ENCODE measurements around the gene KCNMB1.

The KCNMB1 gene

DNA sequence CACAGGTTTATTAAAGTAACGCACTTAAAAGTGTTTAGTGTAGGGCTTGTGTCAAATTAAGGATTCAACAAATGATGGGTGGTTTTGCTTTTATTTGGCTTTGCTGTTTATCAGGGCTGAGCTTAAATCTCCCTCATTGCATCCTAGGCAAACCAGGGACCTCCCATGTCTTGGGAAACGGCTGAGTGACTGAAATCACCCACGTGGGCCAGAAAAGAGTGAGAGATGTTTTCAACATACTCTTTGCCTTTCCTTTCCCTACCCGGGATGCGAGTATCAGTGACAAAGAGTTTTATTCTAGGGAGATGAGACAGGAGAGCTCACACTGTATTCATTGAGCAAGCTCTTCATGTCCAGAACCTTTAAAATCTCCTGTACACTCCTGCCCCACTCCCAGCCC lies 23.3 kb downstream of the KCNMB1 start:
- no peaks in the 10 kb centered on the region for H3K36me3 ChIP-seq (ENCODE audit: control insufficient read depth in 5 of 5, insufficient read depth in 5 of 5, low read length in 5 of 5)
- H3K27me3 ChIP-seq (ENCODE audit: control insufficient read depth in 5 of 5, insufficient read depth in 4 of 5, low read length in 5 of 5): no peaks in the 10 kb centered on the region
- H3K9me3 ChIP-seq (ENCODE audit: control insufficient read depth in 5 of 5, low read length in 5 of 5): no peaks in the 10 kb centered on the region
- no peak overlapping the region for H3K4me3 ChIP-seq (ENCODE audit: low read depth in 1 of 5, low read length in 5 of 5)
- peaks cover 4 to 28% (median 16%) of the 10 kb centered on the region in 5 donors for H3K4me1 ChIP-seq (ENCODE audit: control insufficient read depth in 5 of 5, insufficient read depth in 5 of 5, low read length in 5 of 5)
- H3K27ac ChIP-seq (ENCODE audit: low read depth, low read length): no peak overlapping the region
- H3K9ac ChIP-seq (ENCODE audit: low read length in 5 of 5): no peak overlapping the region

DNA sequence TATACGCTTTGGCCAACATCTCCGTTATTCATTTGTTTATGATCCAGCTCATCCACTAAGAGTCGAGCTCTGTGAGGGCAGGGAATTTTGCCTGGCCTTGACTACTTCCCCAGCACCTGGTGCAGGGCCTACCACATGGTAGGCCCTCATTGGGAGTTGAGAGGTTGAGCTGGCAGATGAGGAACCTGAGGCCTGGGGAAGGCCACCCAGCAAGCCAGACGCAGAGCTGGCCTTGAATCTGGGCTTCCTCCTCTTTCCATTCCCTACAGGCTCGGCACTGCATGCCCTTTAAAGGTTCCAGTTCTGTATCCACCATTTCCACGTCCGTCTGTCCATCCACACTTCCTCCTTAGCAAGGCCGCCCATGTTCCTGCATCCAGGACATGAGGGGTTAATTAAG lies 24.2 kb downstream of the KCNMB1 start:
- no peak overlapping the region for H3K4me3 ChIP-seq (ENCODE audit: low read depth in 1 of 5, low read length in 5 of 5)
- H3K27me3 ChIP-seq (ENCODE audit: control insufficient read depth in 5 of 5, insufficient read depth in 4 of 5, low read length in 5 of 5): no peaks in the 10 kb centered on the region
- no peak overlapping the region for H3K9ac ChIP-seq (ENCODE audit: low read length in 5 of 5)
- H3K27ac ChIP-seq (ENCODE audit: low read depth, low read length): no peak overlapping the region
- H3K36me3 ChIP-seq (ENCODE audit: control insufficient read depth in 5 of 5, insufficient read depth in 5 of 5, low read length in 5 of 5): no peaks in the 10 kb centered on the region
- H3K9me3 ChIP-seq (ENCODE audit: control insufficient read depth in 5 of 5, low read length in 5 of 5): no peaks in the 10 kb centered on the region
- peaks cover 4 to 36% (median 19%) of the 10 kb centered on the region in 5 donors for H3K4me1 ChIP-seq (ENCODE audit: control insufficient read depth in 5 of 5, insufficient read depth in 5 of 5, low read length in 5 of 5)

DNA sequence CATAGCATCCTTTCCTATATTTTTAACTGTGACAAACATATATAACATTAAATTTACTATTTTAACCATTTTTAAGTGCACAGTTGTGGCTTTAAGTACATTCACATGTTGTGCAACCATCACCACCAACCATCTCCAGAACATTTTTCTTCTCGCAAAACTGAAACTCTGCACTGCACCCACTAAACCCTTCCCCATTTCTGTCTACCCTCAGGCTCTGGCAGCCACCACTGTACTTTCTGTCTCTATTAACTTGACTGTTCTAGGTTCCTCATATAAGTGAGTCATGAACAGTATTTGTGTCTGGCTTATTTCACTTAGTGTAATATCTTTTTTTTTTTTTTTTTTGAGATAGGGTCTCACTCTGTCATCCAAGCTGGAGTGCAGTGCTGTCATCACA lies 25.5 kb downstream of the KCNMB1 start:
- Histone ChIP-seq H3K4me3 (ENCODE audit: low read depth in 1 of 5, low read length in 5 of 5) (no peak overlapping the region), H3K27me3 (ENCODE audit: control insufficient read depth in 5 of 5, insufficient read depth in 4 of 5, low read length in 5 of 5) (no peaks in the 10 kb centered on the region), H3K36me3 (ENCODE audit: control insufficient read depth in 5 of 5, insufficient read depth in 5 of 5, low read length in 5 of 5) (no peaks in the 10 kb centered on the region), H3K9me3 (ENCODE audit: control insufficient read depth in 5 of 5, low read length in 5 of 5) (no peaks in the 10 kb centered on the region), H3K4me1 (ENCODE audit: control insufficient read depth in 5 of 5, insufficient read depth in 5 of 5, low read length in 5 of 5) (peaks cover 7 to 48% (median 31%) of the 10 kb centered on the region in 5 donors), H3K9ac (ENCODE audit: low read length in 5 of 5) (no peak overlapping the region), H3K27ac (ENCODE audit: low read depth, low read length) (no peak overlapping the region)

DNA sequence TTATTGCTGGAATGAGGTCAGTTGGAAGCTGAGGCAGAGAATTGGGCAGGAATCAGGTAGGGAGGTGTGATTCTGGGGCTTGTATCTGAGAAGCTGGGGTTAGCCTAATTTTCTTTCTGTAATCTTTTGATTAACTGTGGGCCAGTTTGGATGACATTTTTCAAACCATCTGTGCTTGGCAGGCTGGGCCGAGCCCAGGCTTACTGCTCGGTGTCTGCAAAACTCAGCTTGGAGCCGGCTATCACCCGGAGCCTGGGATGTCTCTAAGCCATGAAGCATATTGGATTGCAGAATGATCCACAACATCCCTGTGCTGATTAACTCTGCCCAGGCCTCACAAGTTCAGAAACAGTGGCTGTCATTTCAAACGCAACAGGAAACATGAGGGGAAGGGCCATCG lies 26.5 kb downstream of the KCNMB1 start:
- H3K4me3 ChIP-seq (ENCODE audit: low read depth in 1 of 5, low read length in 5 of 5): no peak overlapping the region
- no peaks in the 10 kb centered on the region for H3K27me3 ChIP-seq (ENCODE audit: control insufficient read depth in 5 of 5, insufficient read depth in 4 of 5, low read length in 5 of 5)
- no peak overlapping the region for H3K9ac ChIP-seq (ENCODE audit: low read length in 5 of 5)
- H3K9me3 ChIP-seq (ENCODE audit: control insufficient read depth in 5 of 5, low read length in 5 of 5): no peaks in the 10 kb centered on the region
- peak overlapping the region; percentile 11 for H3K27ac ChIP-seq (ENCODE audit: low read depth, low read length)
- no peaks in the 10 kb centered on the region for H3K36me3 ChIP-seq (ENCODE audit: control insufficient read depth in 5 of 5, insufficient read depth in 5 of 5, low read length in 5 of 5)
- peaks cover 7 to 57% (median 33%) of the 10 kb centered on the region in 5 donors for H3K4me1 ChIP-seq (ENCODE audit: control insufficient read depth in 5 of 5, insufficient read depth in 5 of 5, low read length in 5 of 5)

DNA sequence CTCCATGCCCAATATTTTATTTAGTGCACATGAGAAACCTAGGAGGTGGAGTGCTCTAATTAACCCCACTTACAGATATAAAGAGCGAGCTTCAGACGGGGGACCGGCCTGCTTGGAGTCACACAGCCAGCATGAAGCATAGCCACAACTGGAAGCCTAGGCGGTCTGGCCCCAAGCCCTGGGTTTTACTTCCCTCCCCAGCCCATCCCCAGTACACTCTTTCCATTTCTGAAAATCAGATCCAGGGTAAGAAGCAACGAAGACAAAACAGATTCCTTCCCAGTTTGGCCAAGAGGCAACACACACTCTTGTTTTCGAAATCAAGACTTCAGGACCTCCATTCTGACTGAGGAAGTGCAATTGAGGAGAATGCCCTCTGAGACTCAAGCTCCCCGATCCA lies 27.1 kb downstream of the KCNMB1 start:
- no peak overlapping the region for H3K4me3 ChIP-seq (ENCODE audit: low read depth in 1 of 5, low read length in 5 of 5)
- peak overlapping the region; percentile 11 for H3K27ac ChIP-seq (ENCODE audit: low read depth, low read length)
- no peaks in the 10 kb centered on the region for H3K9me3 ChIP-seq (ENCODE audit: control insufficient read depth in 5 of 5, low read length in 5 of 5)
- no peaks in the 10 kb centered on the region for H3K36me3 ChIP-seq (ENCODE audit: control insufficient read depth in 5 of 5, insufficient read depth in 5 of 5, low read length in 5 of 5)
- no peaks in the 10 kb centered on the region for H3K27me3 ChIP-seq (ENCODE audit: control insufficient read depth in 5 of 5, insufficient read depth in 4 of 5, low read length in 5 of 5)
- H3K9ac ChIP-seq (ENCODE audit: low read length in 5 of 5): no peak overlapping the region
- peaks cover 7 to 62% (median 33%) of the 10 kb centered on the region in 5 donors for H3K4me1 ChIP-seq (ENCODE audit: control insufficient read depth in 5 of 5, insufficient read depth in 5 of 5, low read length in 5 of 5)

DNA sequence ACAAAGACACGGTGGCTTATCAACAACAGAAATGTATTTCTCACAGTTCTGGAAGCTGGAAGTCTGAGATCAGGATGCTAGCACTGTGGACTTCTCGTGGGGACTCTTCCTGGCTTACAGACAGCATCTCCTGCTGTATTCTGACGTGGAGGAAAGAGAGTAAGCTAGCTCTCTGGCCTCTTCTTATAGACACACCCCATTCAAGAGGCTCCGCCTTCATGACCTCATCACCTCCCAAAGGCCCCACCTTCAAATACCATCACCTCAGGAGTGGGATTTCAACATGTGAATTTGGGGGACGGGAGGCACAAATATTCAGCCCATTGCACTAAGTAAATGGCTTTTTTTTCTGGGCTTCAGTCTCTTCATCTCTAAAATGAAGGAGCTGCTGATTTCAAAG lies 27.6 kb downstream of the KCNMB1 start:
- H3K27me3 ChIP-seq (ENCODE audit: control insufficient read depth in 5 of 5, insufficient read depth in 4 of 5, low read length in 5 of 5): no peaks in the 10 kb centered on the region
- H3K27ac ChIP-seq (ENCODE audit: low read depth, low read length): no peak overlapping the region
- H3K36me3 ChIP-seq (ENCODE audit: control insufficient read depth in 5 of 5, insufficient read depth in 5 of 5, low read length in 5 of 5): no peaks in the 10 kb centered on the region
- H3K9me3 ChIP-seq (ENCODE audit: control insufficient read depth in 5 of 5, low read length in 5 of 5): no peaks in the 10 kb centered on the region
- H3K4me1 ChIP-seq (ENCODE audit: control insufficient read depth in 5 of 5, insufficient read depth in 5 of 5, low read length in 5 of 5): peaks cover 7 to 63% (median 33%) of the 10 kb centered on the region in 5 donors
- H3K4me3 ChIP-seq (ENCODE audit: low read depth in 1 of 5, low read length in 5 of 5): no peak overlapping the region
- H3K9ac ChIP-seq (ENCODE audit: low read length in 5 of 5): no peak overlapping the region

DNA sequence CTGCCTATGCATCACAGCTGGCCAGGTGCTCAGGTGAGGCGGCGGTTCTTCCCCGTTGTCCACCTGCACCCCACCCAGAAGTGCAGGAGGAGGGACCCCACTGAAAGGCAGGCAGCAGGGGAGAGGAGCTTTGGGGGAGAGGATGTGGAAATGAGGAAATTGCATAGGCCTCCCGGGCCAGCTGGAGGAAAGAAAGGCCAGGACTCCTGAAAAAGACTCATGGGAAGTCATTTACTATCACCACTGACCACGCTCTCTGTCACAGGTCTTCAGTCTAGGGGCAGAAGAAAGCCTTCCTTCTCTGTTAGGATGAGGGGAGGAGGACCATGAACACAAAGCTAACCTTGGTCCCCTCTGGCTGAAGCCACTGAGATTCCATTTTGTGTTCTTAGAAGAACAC lies 28.1 kb downstream of the KCNMB1 start:
- no peak overlapping the region for H3K9ac ChIP-seq (ENCODE audit: low read length in 5 of 5)
- H3K27ac ChIP-seq (ENCODE audit: low read depth, low read length): peak overlapping the region; percentile 10
- H3K4me3 ChIP-seq (ENCODE audit: low read depth in 1 of 5, low read length in 5 of 5): no peak overlapping the region
- no peaks in the 10 kb centered on the region for H3K36me3 ChIP-seq (ENCODE audit: control insufficient read depth in 5 of 5, insufficient read depth in 5 of 5, low read length in 5 of 5)
- no peaks in the 10 kb centered on the region for H3K9me3 ChIP-seq (ENCODE audit: control insufficient read depth in 5 of 5, low read length in 5 of 5)
- H3K4me1 ChIP-seq (ENCODE audit: control insufficient read depth in 5 of 5, insufficient read depth in 5 of 5, low read length in 5 of 5): peaks cover 7 to 63% (median 33%) of the 10 kb centered on the region in 5 donors
- no peaks in the 10 kb centered on the region for H3K27me3 ChIP-seq (ENCODE audit: control insufficient read depth in 5 of 5, insufficient read depth in 4 of 5, low read length in 5 of 5)

DNA sequence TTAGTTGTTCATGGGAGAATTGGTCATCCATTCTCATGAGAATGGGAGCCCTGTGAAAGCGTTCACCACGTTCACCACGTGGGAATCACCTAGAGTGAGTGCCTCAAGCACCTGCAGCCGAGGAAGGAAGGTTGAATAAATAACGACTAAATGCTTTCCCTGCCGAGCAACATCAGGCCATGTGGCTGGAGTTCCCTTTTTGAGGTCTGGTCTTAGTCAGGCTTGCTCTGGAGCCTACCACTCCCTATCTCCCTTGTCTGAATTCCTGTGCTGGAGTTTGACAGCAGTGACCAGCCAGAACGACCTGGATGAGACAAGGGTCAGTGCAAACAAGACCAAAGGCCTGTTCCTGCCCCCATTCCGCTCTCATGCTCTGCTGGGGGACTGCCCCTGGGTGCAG lies 28.5 kb downstream of the KCNMB1 start:
- peaks cover 7 to 66% (median 33%) of the 10 kb centered on the region in 5 donors for H3K4me1 ChIP-seq (ENCODE audit: control insufficient read depth in 5 of 5, insufficient read depth in 5 of 5, low read length in 5 of 5)
- peak overlapping the region; percentile 10 for H3K27ac ChIP-seq (ENCODE audit: low read depth, low read length)

DNA sequence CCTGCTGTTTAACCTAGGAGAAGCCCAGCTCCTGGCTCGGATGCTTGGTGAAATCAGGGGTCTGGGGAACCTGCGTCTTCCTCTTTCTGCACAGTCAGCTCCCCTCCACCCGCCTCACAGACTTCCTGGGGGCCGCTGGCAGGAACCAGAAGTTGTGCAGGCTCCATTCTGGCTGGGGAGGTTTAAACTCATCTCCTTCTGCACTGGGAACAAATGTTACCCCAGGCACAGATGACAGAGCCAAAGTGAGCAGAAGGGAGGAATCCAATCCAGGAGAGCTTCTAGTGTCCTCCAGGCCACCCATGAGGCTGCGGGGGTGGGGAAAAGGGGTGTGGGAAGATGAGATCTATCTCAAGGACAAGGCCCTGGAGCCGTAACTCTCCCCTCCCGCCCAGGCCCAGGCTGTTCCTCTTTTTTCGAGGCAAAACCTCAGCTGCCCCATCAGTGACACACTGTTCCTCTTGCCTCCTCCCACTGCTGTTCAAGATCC lies 31.2 kb downstream of the KCNMB1 start:
- Histone ChIP-seq H3K9me3 (ENCODE audit: control insufficient read depth in 5 of 5, low read length in 5 of 5) (no peaks in the 10 kb centered on the region), H3K4me3 (ENCODE audit: low read depth in 1 of 5, low read length in 5 of 5) (no peak overlapping the region), H3K27ac (ENCODE audit: low read depth, low read length) (no peak overlapping the region), H3K27me3 (ENCODE audit: control insufficient read depth in 5 of 5, insufficient read depth in 4 of 5, low read length in 5 of 5) (peaks cover 0 to 12% (median 10%) of the 10 kb centered on the region in 5 donors), H3K9ac (ENCODE audit: low read length in 5 of 5) (no peak overlapping the region), H3K4me1 (ENCODE audit: control insufficient read depth in 5 of 5, insufficient read depth in 5 of 5, low read length in 5 of 5) (peaks cover 7 to 77% (median 44%) of the 10 kb centered on the region in 5 donors), H3K36me3 (ENCODE audit: control insufficient read depth in 5 of 5, insufficient read depth in 5 of 5, low read length in 5 of 5) (no peaks in the 10 kb centered on the region)

More for the DNA sequence above, 28.5 kb downstream of the KCNMB1 start:
- Histone ChIP-seq H3K9me3 (ENCODE audit: control insufficient read depth in 5 of 5, low read length in 5 of 5) (no peaks in the 10 kb centered on the region), H3K9ac (ENCODE audit: low read length in 5 of 5) (no peak overlapping the region), H3K36me3 (ENCODE audit: control insufficient read depth in 5 of 5, insufficient read depth in 5 of 5, low read length in 5 of 5) (no peaks in the 10 kb centered on the region), H3K27me3 (ENCODE audit: control insufficient read depth in 5 of 5, insufficient read depth in 4 of 5, low read length in 5 of 5) (no peaks in the 10 kb centered on the region), H3K4me3 (ENCODE audit: low read depth in 1 of 5, low read length in 5 of 5) (no peak overlapping the region)

DNA sequence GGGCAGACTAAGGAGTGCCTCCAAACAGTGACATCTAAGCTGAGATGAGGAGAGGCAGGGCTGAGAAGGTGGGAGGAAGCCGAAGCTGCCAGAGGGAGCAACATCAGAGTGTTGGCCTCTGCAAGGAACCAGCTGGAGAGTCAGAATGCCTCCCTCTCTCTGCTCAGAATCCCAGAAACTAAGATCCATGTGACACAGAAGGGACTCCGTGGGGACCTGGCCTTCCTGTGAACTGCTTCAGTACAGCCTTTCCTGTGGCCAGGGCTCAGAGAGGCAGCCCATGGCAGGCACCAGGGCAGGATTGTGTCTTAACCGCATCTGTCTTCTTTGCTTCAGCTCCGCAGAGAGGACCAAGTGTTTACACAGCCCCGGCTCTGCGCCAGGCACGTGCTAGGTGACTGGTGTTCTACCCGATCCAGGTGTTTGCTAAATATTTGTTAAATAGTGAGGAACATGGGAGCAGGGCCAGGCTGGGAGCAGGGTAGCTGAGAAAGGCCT lies 33.5 kb downstream of the KCNMB1 start:
- Histone ChIP-seq H3K9me3 (ENCODE audit: control insufficient read depth in 5 of 5, low read length in 5 of 5) (no peaks in the 10 kb centered on the region), H3K27me3 (ENCODE audit: control insufficient read depth in 5 of 5, insufficient read depth in 4 of 5, low read length in 5 of 5) (peaks cover 0 to 16% (median 11%) of the 10 kb centered on the region in 5 donors), H3K36me3 (ENCODE audit: control insufficient read depth in 5 of 5, insufficient read depth in 5 of 5, low read length in 5 of 5) (no peaks in the 10 kb centered on the region), H3K9ac (ENCODE audit: low read length in 5 of 5) (no peak overlapping the region), H3K4me3 (ENCODE audit: low read depth in 1 of 5, low read length in 5 of 5) (no peak overlapping the region), H3K4me1 (ENCODE audit: control insufficient read depth in 5 of 5, insufficient read depth in 5 of 5, low read length in 5 of 5) (peaks cover 3 to 62% (median 39%) of the 10 kb centered on the region in 5 donors), H3K27ac (ENCODE audit: low read depth, low read length) (no peak overlapping the region)

Data from subcutaneous abdominal adipose tissue (tissue), 5 donors.